Stimulated activated CD4-positive, alpha-beta T cell treated with anti-CD3 and anti-CD28 coated beads, TNF-alpha, amount 100 ng/mL, for 24 hours (primary cell): ENCODE data around the gene DENND2A.
"Not testable (repeated sequence)": the region's sequence is repeated elsewhere in the genome, so short reads cannot be mapped to it uniquely, and the experiment has no call there.

Experiments used
- DNase-seq, 3 experiments: peaks; one replicate each; pipeline ENCODE4 v3.0.0-alpha.2; 2020; ENCODE audit warnings: low read depth in 3 of 3

Gene DENND2A

GRCh38 chr7:140673774-140674155 is 33.2 kb upstream of the DENND2A start:
- DNase-seq = no peak

GRCh38 chr7:140673063-140673773 is 32.6 kb upstream of the DENND2A start:
- DNase-seq = peak in 2 of 3 experiments; percentile 15 to 55

- peak; percentile 18 to 60 (median 49) for DNase-seq
These were observed 31.9 kb upstream of the DENND2A start, which contains the start of gene ADCK2 for GRCh38 chr7:140672382-140673062. ADCK2 (plus strand) TSS chr7:140672945; CDS start chr7:140673331, 386 bp downstream.

- no peak for DNase-seq
These were observed 31.4 kb upstream of the DENND2A start for GRCh38 chr7:140671966-140672365.

- DNase-seq = no peak
These were observed 29.8 kb upstream of the DENND2A start for GRCh38 chr7:140670343-140670935.

- DNase-seq = not testable (repeated sequence)
These were observed 29.2 kb upstream of the DENND2A start for GRCh38 chr7:140669862-140670261.

- DNase-seq = no peak
These were observed 28.7 kb upstream of the DENND2A start for GRCh38 chr7:140669352-140669751.

GRCh38 chr7:140668641-140669040 is 28.0 kb upstream of the DENND2A start:
- DNase-seq = no peak

- DNase-seq = no peak
These were observed 26.9 kb upstream of the DENND2A start for GRCh38 chr7:140667476-140667875.

- not testable (repeated sequence) for DNase-seq
These were observed 22.3 kb upstream of the DENND2A start for GRCh38 chr7:140662938-140663337.

- DNase-seq = no peak
These were observed 20.5 kb upstream of the DENND2A start for GRCh38 chr7:140661124-140661523.

GRCh38 chr7:140659856-140660255 is 19.2 kb upstream of the DENND2A start:
- DNase-seq = no peak

- no peak for DNase-seq
These were observed 17.3 kb upstream of the DENND2A start for GRCh38 chr7:140657891-140658290.

GRCh38 chr7:140656548-140657515 is 16.2 kb upstream of the DENND2A start:
- peak in 1 of 3 experiments; percentile 32 for DNase-seq

- no peak for DNase-seq
These were observed 15.1 kb upstream of the DENND2A start for GRCh38 chr7:140655511-140656408.

GRCh38 chr7:140654661-140655060 is 14.0 kb upstream of the DENND2A start:
- no peak for DNase-seq

- DNase-seq = no peak
These were observed 13.4 kb upstream of the DENND2A start for GRCh38 chr7:140654109-140654387.

GRCh38 chr7:140653319-140654108 is 12.9 kb upstream of the DENND2A start:
- DNase-seq = no peak

- no peak for DNase-seq
These were observed 9.8 kb upstream of the DENND2A start for GRCh38 chr7:140650367-140650766.
